ENCODE results near the gene BRF1. TPM values are rescaled to one million over a fixed set of nuclear protein-coding genes. Genes with fewer than 3 reads are reported as not detected.

Gene BRF1
- total and polyA plus RNA-seq, 2 of the 8 experiments (the other 6 are each of a cell fraction or from before 2014, with no cell fraction given), result 7.7 to 18.3 TPM

GRCh38 chr14:105211086-105211757 lies 89.6 kb downstream of the BRF1 start:
- no peak overlapping the region for H4K8ac ChIP-seq (ENCODE audit: extremely low read depth, insufficient read depth, low read length)
- POLR2A ChIA-PET (ENCODE audit: partially characterized antibody), result no interaction called here

More at GRCh38 chr14:105211086-105211757, 89.6 kb downstream of the BRF1 start:
- H4K20me1 ChIP-seq (replicated peaks in 1 of 2; ENCODE audit: control insufficient read depth in 1 of 2, insufficient read depth in 2 of 2, low read length in 2 of 2), result peaks cover 0 to 16% of the 10 kb centered on the region in 2 experiments
- H3K27ac ChIP-seq (ENCODE audit: low read depth, low read length), result no peak overlapping the region
- H3K18ac ChIP-seq (ENCODE audit: extremely low read depth, low read length), result no peak overlapping the region
- no peak for FAIRE-seq
- no peak overlapping the region for H4K91ac ChIP-seq (replicated peaks; ENCODE audit: insufficient read length, low read length)
- no peak overlapping the region for H2AFZ ChIP-seq (ENCODE audit: low read length)
- peaks cover 4% of the 10 kb centered on the region; the same call in 1 of the 2 replicates for H3K79me1 ChIP-seq (ENCODE audit: low read depth, low read length)
- H3K23me2 ChIP-seq (ENCODE audit: low read depth, low read length), result peaks cover 3% of the 10 kb centered on the region; the same call in 1 of the 2 replicates
- H2BK12ac ChIP-seq (ENCODE audit: low read depth, low read length), result no peak overlapping the region
- WGBS, 2 experiments (ENCODE audit: extremely low coverage in 1 of 2, insufficient coverage in 1 of 2, insufficient read length in 1 of 2, insufficient replicate concordance in 2 of 2, low coverage in 1 of 2, low lambda C conversion rate in 2 of 2, missing lambda C conversion rate in 1 of 2), result 92% methylated on average over 20 of the region's 23 CpGs; no CpG with 5 or more reads in 1 of the 2 experiments
- no peak overlapping the region for H3K23ac ChIP-seq (ENCODE audit: insufficient read length)
- CTCF ChIA-PET (ENCODE audit: partially characterized antibody), result interaction anchor here (0.6 to 3.3 kb wide), 7 partner anchors 9 to 317 kb away, joined by 3 to 24 read pairs (median 3); no protein-coding TSS in a partner anchor
- H4K5ac ChIP-seq (ENCODE audit: insufficient read length, low read depth, low read length), result no peak overlapping the region
- no peak overlapping the region for H3K4me3 ChIP-seq (ENCODE audit: extremely low read depth in 1 of 4, insufficient read depth in 2 of 4, low read depth in 3 of 4, low read length in 4 of 4)
- H2AK5ac ChIP-seq (ENCODE audit: low read depth, low read length), result no peak overlapping the region
- no peaks in the 10 kb centered on the region for H3K9me3 ChIP-seq (ENCODE audit: insufficient read depth in 2 of 2, low read depth in 1 of 2, low read length in 1 of 2)
- no peaks in the 10 kb centered on the region for H3K4me1 ChIP-seq (replicated peaks in 1 of 4; ENCODE audit: control insufficient read depth in 3 of 4, insufficient read depth in 4 of 4, low read length in 3 of 4)
- H2BK5ac ChIP-seq (ENCODE audit: low read depth, low read length), result no peak overlapping the region
- H3K9ac ChIP-seq (replicated peaks in 1 of 4; ENCODE audit: extremely low read depth in 1 of 4, low read depth in 3 of 4, low read length in 3 of 4), result no peak overlapping the region
- no peak for DNase-seq (ENCODE audit: low read depth in 1 of 2, low spot score in 2 of 2)
- H3K4me2 ChIP-seq (ENCODE audit: insufficient read depth in 1 of 2, low read depth in 2 of 2, low read length in 2 of 2), result no peak overlapping the region
- H3K79me2 ChIP-seq (ENCODE audit: control insufficient read depth in 1 of 2, insufficient read depth in 2 of 2, low read length in 2 of 2), result no peaks in the 10 kb centered on the region
- H3K14ac ChIP-seq (ENCODE audit: insufficient read length), result no peak overlapping the region
- no peak for TF ChIP-seq RFX5 (IDR thresholded peaks at IDR 0.05; ENCODE audit: borderline replicate concordance, low read depth, low read length)
- TF ChIP-seq SRF (IDR thresholded peaks at IDR 0.05; ENCODE audit: low read depth, low read length), result no peak
- TF ChIP-seq TEAD4 (IDR thresholded peaks at IDR 0.05; ENCODE audit: low read depth, low read length), result no peak
- TF ChIP-seq JUND (IDR thresholded peaks at IDR 0.05; ENCODE audit: low read length), result no peak
- no peak for TF ChIP-seq CHD2 (IDR thresholded peaks at IDR 0.05; ENCODE audit: low read length)
- TF ChIP-seq SIRT6 (IDR thresholded peaks at IDR 0.05; ENCODE audit: low read length), result no peak
- TF ChIP-seq RBBP5 (IDR thresholded peaks at IDR 0.05; ENCODE audit: borderline replicate concordance, low read depth, low read length), result no peak
- no peak for TF ChIP-seq TAF7 (optimal IDR thresholded peaks at IDR 0.05; ENCODE audit: borderline replicate concordance, low read depth, low read length)
- no peak for TF ChIP-seq POLR2A (IDR thresholded peaks at IDR 0.05; ENCODE audit: control extremely low read depth in 1 of 2, low read depth in 2 of 2, low read length in 2 of 2)
- no peak for TF ChIP-seq SP4 (IDR thresholded peaks at IDR 0.05; ENCODE audit: low read length)
- no peak for TF ChIP-seq RNF2 (IDR thresholded peaks at IDR 0.05; ENCODE audit: borderline replicate concordance, low read depth, low read length, missing control alignments, poor library complexity, severe bottlenecking)
- no peak for TF ChIP-seq ATF2 (IDR thresholded peaks at IDR 0.05; ENCODE audit: low read length)
- H3K4ac ChIP-seq (replicated peaks; ENCODE audit: insufficient read length, low read depth, low read length), result no peak overlapping the region
- H2BK120ac ChIP-seq (replicated peaks; ENCODE audit: low read depth, low read length), result no peak overlapping the region
- H3K56ac ChIP-seq (replicated peaks; ENCODE audit: insufficient read length, low read depth, low read length), result no peak overlapping the region
- no peaks in the 10 kb centered on the region; a peak in 1 of 7 replicates for H3K27me3 ChIP-seq (replicated peaks in 1 of 4; ENCODE audit: control insufficient read depth in 3 of 4, extremely low read depth in 1 of 4, insufficient read depth in 3 of 4, low read length in 3 of 4)
- no peak overlapping the region for H2BK20ac ChIP-seq (ENCODE audit: low read length)
- no peaks in the 10 kb centered on the region; a peak in 1 of 8 replicates for H3K36me3 ChIP-seq (ENCODE audit: control insufficient read depth in 2 of 4, insufficient read depth in 4 of 4, low read length in 3 of 4)
- no peak overlapping the region for H2BK15ac ChIP-seq (ENCODE audit: low read length)
